Stimulated activated CD4-positive, alpha-beta T cell treated with anti-CD3 and anti-CD28 coated beads, Interleukin-4, amount 100 ng/mL, for 48 hours (primary cell): ENCODE results near the gene FRMPD4.
A peak's percentile ranks its signal among the peaks of the same experiment; 100 is the strongest.

ENCODE experiments used
- DNase-seq, 2 donors: peaks; one replicate each; pipeline ENCODE4 v3.0.0-alpha.2; 2020; ENCODE audit warnings: low read depth in 2 of 2

Gene FRMPD4

DNA sequence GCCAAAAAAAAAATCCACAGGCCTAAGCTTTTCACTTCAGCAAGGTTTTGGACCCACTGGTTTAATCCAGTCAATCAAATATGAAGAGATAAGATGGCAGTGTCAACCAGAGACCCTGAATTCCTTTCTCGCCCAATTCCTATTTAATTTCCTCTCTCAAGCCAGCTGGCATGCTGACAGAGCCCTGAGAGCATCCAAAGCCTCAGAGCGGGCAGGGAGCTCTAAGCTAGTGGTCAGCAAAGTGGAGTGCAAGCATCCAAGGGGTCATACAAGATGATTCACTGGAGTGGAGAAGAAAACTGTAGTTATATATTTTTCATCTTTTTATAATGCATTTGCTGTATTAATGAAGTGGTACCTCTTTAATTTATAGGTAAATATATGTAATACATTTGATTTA, 615.1 kb downstream of the FRMPD4 start:
- DNase-seq, result no peak

GRCh38 chrX:12758291-12758690, 620.0 kb downstream of the FRMPD4 start:
- no peak for DNase-seq

DNA sequence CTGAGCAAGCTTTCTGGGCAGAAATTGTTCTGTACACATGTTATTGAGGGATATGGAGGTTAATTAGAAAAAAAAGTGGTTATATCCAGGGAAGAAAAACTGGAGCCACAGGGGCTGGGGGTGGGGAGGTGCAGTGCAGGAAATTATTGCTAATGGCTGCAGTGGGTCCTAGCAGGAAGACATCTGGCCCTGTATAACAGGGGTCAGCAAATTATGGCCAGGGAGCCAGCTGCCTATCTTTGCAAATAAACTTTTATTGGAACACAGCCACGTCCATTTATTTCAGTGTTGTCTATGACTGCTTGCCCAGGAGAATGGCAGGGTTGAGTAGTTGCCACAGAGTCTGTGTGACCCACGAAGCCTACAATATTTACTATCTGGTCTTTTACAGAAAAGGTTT, 629.6 kb downstream of the FRMPD4 start:
- DNase-seq, result no peak

GRCh38 chrX:12768491-12768890, 630.2 kb downstream of the FRMPD4 start:
- no peak for DNase-seq

- no peak for DNase-seq
Measured at GRCh38 chrX:12770440-12770839, 632.2 kb downstream of the FRMPD4 start.

DNA sequence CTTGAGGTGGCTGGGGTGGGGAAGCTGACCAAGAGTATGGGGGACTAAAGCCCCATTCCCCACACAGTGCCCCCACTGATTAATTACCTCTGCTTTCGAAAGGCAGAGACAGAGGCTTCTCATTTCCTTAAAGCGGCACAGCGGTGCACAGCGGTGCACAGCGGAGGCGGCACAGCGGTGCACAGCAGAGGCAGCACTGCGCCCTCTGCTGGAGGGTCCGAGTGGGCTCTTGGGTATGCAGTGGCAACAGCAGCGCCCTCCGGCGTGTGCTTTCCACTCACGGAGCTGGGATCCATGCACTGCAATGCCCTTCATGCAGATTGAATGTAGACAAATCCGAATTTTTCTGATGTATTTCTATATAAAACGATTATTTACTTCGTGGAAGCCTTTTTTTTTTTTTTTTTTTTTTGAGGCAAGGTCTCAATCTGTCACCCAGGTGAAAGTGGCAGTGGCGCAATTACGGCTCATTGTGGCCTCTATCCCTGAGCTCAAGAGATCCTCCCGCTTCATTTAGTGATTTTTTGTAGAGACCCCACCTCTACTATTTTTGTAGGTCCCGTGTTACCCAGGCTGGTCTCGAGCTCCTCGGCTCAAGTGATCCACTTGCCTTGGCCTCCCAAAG, 633.3 kb downstream of the FRMPD4 start:
- peak; percentile 56 to 64 for DNase-seq
